Activated T-helper 17 cell treated with anti-CD3 and anti-CD28 coated beads, Interleukin-2, amount 50 U/mL, for 72 hours (primary cell): ENCODE results near the gene CYP2A7. TPM values are rescaled to one million over a fixed set of nuclear protein-coding genes. Genes with fewer than 3 reads are reported as not detected.
A peak's percentile ranks its signal among the peaks of the same experiment; 100 is the strongest.
"Not testable (repeated sequence)": the region's sequence is repeated elsewhere in the genome, so short reads cannot be mapped to it uniquely, and the experiment has no call there.

Source experiments
- ATAC-seq: fragments of 150-1000 bp; cut with Tn5 transposase; replicated peaks from 2 replicates; pipeline ENCODE4 v1.10.0; 2021; ENCODE audit warnings: mild to moderate bottlenecking, moderate library complexity
- H3K27ac Mint-ChIP-seq: one replicate; pipeline ENCODE4 v1.8.0; 2022; ENCODE audit warnings: mixed read lengths
- H3K27me3 Mint-ChIP-seq: one replicate; pipeline ENCODE4 v1.8.0; 2022; ENCODE audit warnings: mixed read lengths
- H3K36me3 Mint-ChIP-seq: one replicate; pipeline ENCODE4 v1.8.0; 2022; ENCODE audit warnings: low read depth, mild to moderate bottlenecking, mixed read lengths
- H3K4me1 Mint-ChIP-seq: one replicate; pipeline ENCODE4 v1.8.0; 2022; ENCODE audit warnings: mixed read lengths
- H3K4me3 Mint-ChIP-seq: one replicate; pipeline ENCODE4 v1.8.0; 2022; ENCODE audit warnings: mild to moderate bottlenecking, mixed read lengths
- H3K9me3 Mint-ChIP-seq: one replicate; pipeline ENCODE4 v1.8.0; 2022; ENCODE audit warnings: mixed read lengths
- total RNA-seq, 2 donors: library from RNA; stranded (reverse); gene quantifications; one replicate each; pipeline ENCODE4 v1.2.3, GENCODE V29; 2022

The CYP2A7 gene
- total RNA-seq, 2 donors from 2014 or later: not detected

GRCh38 chr19:40875526-40875951, 6.5 kb downstream of the CYP2A7 start:
- H3K4me3 Mint-ChIP-seq: peak overlapping the region; percentile 76
- not testable (repeated sequence) for H3K4me1 Mint-ChIP-seq, H3K9me3 Mint-ChIP-seq, H3K36me3 Mint-ChIP-seq
- H3K27me3 Mint-ChIP-seq: peaks cover 25% of the 10 kb centered on the region
- peak overlapping the region; percentile 50 for H3K27ac Mint-ChIP-seq
- ATAC-seq: peak; percentile 98

GRCh38 chr19:40874874-40875273, 7.2 kb downstream of the CYP2A7 start:
- H3K9me3 Mint-ChIP-seq, H3K36me3 Mint-ChIP-seq, H3K4me1 Mint-ChIP-seq, ATAC-seq: not testable (repeated sequence)
- Mint-ChIP-seq H3K27ac (peak overlapping the region; percentile 50), H3K4me3 (peak overlapping the region; percentile 76), H3K27me3 (peaks cover 25% of the 10 kb centered on the region)

DNA sequence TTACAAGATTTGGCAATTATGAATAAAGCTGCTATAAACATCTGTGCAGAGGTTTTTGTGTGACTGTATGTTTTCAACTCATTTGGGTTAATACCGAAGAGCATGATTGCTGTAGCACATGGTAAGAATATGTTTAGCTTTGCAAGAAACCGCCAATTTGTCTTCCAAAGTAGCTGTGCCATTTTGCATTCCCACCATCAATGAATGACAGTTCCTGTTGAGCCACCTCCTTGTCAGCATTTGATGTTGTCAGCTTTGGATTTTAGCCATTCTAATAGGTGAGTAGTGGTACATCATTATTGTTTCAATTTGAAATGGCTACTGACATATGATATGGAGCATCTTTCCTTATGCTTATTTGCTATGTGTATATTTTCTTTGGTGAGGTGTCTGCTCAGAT, 8.2 kb downstream of the CYP2A7 start:
- peaks cover 16% of the 10 kb centered on the region for H3K27me3 Mint-ChIP-seq
- H3K36me3 Mint-ChIP-seq, ATAC-seq, H3K4me1 Mint-ChIP-seq, H3K9me3 Mint-ChIP-seq, H3K27ac Mint-ChIP-seq, H3K4me3 Mint-ChIP-seq: not testable (repeated sequence)

- Mint-ChIP-seq H3K36me3 (no peaks in the 10 kb centered on the region), H3K4me3 (no peak overlapping the region), H3K9me3 (no peaks in the 10 kb centered on the region), H3K27me3 (peaks cover 11% of the 10 kb centered on the region), H3K4me1 (peaks cover 6% of the 10 kb centered on the region), H3K27ac (no peak overlapping the region)
- no peak for ATAC-seq
Measured at GRCh38 chr19:40872209-40872608, 9.8 kb downstream of the CYP2A7 start.

- H3K27me3 Mint-ChIP-seq: peaks cover 9% of the 10 kb centered on the region
- H3K4me3 Mint-ChIP-seq: no peak overlapping the region
- no peak for ATAC-seq
- no peaks in the 10 kb centered on the region for H3K9me3 Mint-ChIP-seq
- H3K27ac Mint-ChIP-seq: no peak overlapping the region
- H3K36me3 Mint-ChIP-seq: no peaks in the 10 kb centered on the region
- H3K4me1 Mint-ChIP-seq: no peaks in the 10 kb centered on the region
Measured at GRCh38 chr19:40867701-40868100, 14.3 kb downstream of the CYP2A7 start.

GRCh38 chr19:40864739-40865496, 17.1 kb downstream of the CYP2A7 start:
- not testable (repeated sequence) for H3K27ac Mint-ChIP-seq, H3K4me1 Mint-ChIP-seq, ATAC-seq, H3K36me3 Mint-ChIP-seq, H3K4me3 Mint-ChIP-seq, H3K27me3 Mint-ChIP-seq, H3K9me3 Mint-ChIP-seq

DNA sequence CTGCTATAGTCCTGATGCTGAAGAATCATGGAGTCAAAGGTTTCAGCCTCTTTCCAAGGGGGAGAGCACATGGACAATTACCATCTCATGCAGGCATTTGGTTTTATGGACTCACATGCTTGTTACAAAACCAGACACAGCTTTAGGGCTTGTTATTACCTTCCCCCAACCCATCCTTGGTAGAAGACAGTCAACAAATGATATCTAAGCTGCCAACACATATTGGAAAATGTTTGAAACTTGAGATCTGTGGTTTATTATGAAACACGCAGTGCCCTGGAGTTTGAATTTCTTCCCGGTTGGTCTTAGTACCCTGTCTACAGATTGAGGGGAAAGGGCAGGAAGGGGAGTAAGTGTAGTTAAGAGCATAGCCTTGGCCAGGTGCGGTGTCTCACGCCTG, 19.2 kb downstream of the CYP2A7 start:
- Mint-ChIP-seq H3K27me3 (peaks cover 7% of the 10 kb centered on the region), H3K4me1 (no peaks in the 10 kb centered on the region), H3K27ac (no peak overlapping the region), H3K36me3 (no peaks in the 10 kb centered on the region), H3K4me3 (no peak overlapping the region), H3K9me3 (no peaks in the 10 kb centered on the region)
- no peak for ATAC-seq

- ATAC-seq: no peak
- Mint-ChIP-seq H3K4me1 (no peaks in the 10 kb centered on the region), H3K36me3 (no peaks in the 10 kb centered on the region), H3K27me3 (peaks cover 7% of the 10 kb centered on the region), H3K4me3 (no peak overlapping the region), H3K9me3 (no peaks in the 10 kb centered on the region), H3K27ac (no peak overlapping the region)
Measured at GRCh38 chr19:40862333-40862732, 19.7 kb downstream of the CYP2A7 start.

DNA sequence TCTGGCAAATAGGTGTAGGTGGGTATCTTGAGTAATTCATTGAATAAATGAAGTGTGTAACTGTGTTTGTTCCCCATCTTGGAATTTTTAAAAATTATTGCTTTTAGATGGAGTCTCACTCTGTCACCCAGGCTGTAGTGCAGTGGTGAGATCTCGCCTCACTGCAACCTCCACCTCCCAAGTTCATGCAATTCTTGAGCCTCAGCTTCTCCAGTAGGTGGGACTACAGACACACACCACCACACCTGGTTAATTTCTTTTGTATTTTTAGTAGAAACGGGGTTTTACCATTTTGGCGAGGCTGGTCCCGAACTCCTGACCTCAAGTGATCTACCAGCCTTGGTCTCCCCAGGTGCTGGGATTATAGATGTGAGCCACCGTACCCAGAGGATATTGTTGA, 23.9 kb downstream of the CYP2A7 start:
- Mint-ChIP-seq H3K36me3 (no peaks in the 10 kb centered on the region), H3K27me3 (peaks cover 3% of the 10 kb centered on the region), H3K4me3 (no peak overlapping the region), H3K9me3 (no peaks in the 10 kb centered on the region), H3K4me1 (no peaks in the 10 kb centered on the region), H3K27ac (no peak overlapping the region)
- ATAC-seq: no peak

DNA sequence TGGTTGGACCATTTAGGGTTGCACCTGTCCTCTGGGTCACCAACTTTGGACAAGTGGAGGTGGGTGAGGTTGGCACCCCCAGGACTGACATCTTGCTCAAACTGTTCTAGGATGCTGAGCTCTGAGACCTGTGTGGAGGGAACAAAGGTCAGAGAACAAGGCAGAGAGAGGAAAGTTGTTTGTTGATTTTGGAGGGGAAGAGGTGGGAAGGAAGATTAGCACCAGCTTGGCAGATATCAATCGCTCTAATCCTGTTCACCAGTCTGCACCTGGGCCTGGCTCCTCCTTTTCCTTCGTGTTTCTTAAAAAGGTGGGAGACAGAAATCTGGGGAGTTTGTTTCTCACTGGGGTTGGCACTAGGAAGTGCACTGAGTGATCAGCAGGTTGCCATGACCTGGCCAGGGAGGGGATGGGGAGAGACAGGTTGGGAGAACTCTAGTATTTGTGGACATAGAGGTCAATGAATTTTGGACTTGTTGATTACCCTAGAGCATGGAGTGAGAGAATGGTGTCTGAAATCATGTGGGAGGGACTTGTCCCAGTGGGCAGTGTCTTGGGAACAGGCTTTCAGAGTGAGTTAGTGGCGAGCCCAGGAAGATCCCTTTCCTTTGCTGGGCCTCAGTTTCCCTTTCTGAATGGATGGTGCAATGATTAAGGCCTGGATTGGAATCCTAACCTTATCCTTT, 29.4 kb downstream of the CYP2A7 start:
- not testable (repeated sequence) for H3K4me3 Mint-ChIP-seq, ATAC-seq, H3K36me3 Mint-ChIP-seq, H3K9me3 Mint-ChIP-seq, H3K4me1 Mint-ChIP-seq, H3K27ac Mint-ChIP-seq
- peaks cover 16% of the 10 kb centered on the region for H3K27me3 Mint-ChIP-seq

GRCh38 chr19:40850277-40850676, 31.8 kb downstream of the CYP2A7 start, which contains the start of gene CYP2A6:
CYP2A6 (minus strand) TSS chr19:40850447; CDS start chr19:40850426, 21 bp downstream.
- H3K4me1 Mint-ChIP-seq, ATAC-seq, H3K9me3 Mint-ChIP-seq, H3K36me3 Mint-ChIP-seq: not testable (repeated sequence)
- Mint-ChIP-seq H3K27me3 (peaks cover 19% of the 10 kb centered on the region), H3K4me3 (peak within 1 kb of the TSS; percentile 37), H3K27ac (peak within 1 kb of the TSS; percentile 73)

DNA sequence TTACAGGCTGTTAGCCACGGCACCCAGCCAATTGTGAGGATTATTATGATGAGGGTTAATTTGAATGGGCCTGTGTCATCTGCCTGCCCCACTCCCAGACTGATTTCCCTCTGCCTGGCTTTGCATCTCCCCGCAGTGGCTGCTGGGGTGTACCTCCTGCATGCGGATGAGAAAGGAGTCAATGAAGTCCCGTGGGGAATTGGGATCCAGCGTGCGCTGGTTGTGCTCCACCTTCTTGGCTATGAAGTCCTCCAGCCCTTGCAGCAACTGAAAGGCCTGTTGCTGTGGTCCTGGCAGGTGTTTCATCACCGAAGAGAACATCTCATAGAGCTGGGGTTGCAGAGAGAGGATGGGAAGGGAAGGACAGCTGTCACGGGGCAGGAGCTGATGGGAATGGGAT, 35.3 kb downstream of the CYP2A7 start:
- ATAC-seq, H3K36me3 Mint-ChIP-seq, H3K9me3 Mint-ChIP-seq, H3K4me3 Mint-ChIP-seq, H3K27ac Mint-ChIP-seq: not testable (repeated sequence)
- Mint-ChIP-seq H3K27me3 (peaks cover 19% of the 10 kb centered on the region), H3K4me1 (peaks cover 25% of the 10 kb centered on the region)

DNA sequence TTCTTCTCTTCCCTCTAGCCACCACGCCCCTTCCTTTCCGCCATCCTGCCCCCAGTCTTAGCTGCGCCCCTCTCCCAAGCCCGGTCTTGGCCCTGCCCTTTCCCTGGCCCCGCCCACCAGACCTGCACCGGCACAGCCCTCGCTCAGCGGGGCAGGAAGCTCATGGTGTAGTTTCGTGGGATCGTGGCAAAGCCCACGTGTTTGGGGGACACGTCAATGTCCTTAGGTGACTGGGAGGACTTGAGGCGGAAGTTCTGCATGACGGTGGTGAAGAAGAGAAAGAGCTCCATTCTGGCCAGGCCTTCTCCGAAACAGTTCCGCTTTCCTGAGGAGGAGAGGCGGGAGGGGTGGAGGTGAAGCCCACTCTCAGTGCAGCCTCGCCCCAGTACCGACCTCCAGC, 38.4 kb downstream of the CYP2A7 start:
- not testable (repeated sequence) for H3K9me3 Mint-ChIP-seq, H3K27me3 Mint-ChIP-seq, H3K36me3 Mint-ChIP-seq
- peak overlapping the region; percentile 84 for H3K27ac Mint-ChIP-seq
- H3K4me3 Mint-ChIP-seq: peak overlapping the region; percentile 73
- ATAC-seq: peak; percentile 100
- peaks cover 17% of the 10 kb centered on the region for H3K4me1 Mint-ChIP-seq

- not testable (repeated sequence) for H3K36me3 Mint-ChIP-seq, ATAC-seq, H3K27me3 Mint-ChIP-seq, H3K9me3 Mint-ChIP-seq
- Mint-ChIP-seq H3K27ac (peak overlapping the region; percentile 84), H3K4me3 (peak overlapping the region; percentile 73), H3K4me1 (peaks cover 17% of the 10 kb centered on the region)
Measured at GRCh38 chr19:40842997-40843652, 38.9 kb downstream of the CYP2A7 start.

DNA sequence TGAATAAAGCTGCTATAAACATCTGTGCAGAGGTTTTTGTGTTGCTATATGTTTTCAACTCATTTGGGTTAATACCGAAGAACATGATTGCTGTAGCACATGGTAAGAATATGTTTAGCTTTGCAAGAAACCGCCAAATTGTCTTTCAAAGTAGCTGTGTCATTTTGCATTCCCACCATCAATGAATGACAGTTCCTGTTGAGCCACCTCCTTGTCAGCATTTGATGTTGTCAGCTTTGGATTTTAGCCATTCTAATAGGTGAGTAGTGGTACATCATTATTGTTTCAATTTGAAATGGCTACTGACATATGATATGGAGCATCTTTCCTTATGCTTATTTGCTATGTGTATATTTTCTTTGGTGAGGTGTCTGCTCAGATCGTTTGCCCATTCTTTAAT, 40.0 kb downstream of the CYP2A7 start:
- H3K4me1 Mint-ChIP-seq: peaks cover 17% of the 10 kb centered on the region
- not testable (repeated sequence) for H3K9me3 Mint-ChIP-seq, H3K27me3 Mint-ChIP-seq, H3K4me3 Mint-ChIP-seq, H3K36me3 Mint-ChIP-seq, ATAC-seq, H3K27ac Mint-ChIP-seq
